Parathyroid adenoma (tissue), 2 donors: ENCODE results near the gene PLAAT2.
"Not testable (repeated sequence)": the region's sequence is repeated elsewhere in the genome, so short reads cannot be mapped to it uniquely, and the experiment has no call there.

Experiments
- H2AFZ ChIP-seq: fragments of 300-600 bp; sonication (generic); one replicate; pipeline ENCODE4 v1.7.0; 2017; ENCODE audit warnings: antibody characterized with exemption, mild to moderate bottlenecking
- H3K27ac ChIP-seq: fragments of 300-600 bp; sonication (generic); one replicate; pipeline ENCODE4 v1.7.0; 2017
- H3K27me3 ChIP-seq: fragments of 300-600 bp; sonication (generic); one replicate; pipeline ENCODE4 v1.7.0; 2017; ENCODE audit warnings: low read length; ENCODE audit not compliant: control insufficient read depth, insufficient read depth
- H3K36me3 ChIP-seq: fragments of 300-600 bp; sonication (generic); one replicate; pipeline ENCODE4 v1.7.0; 2017; ENCODE audit warnings: low read length; ENCODE audit not compliant: control insufficient read depth, insufficient read depth
- H3K4me1 ChIP-seq: fragments of 300-600 bp; sonication (generic); one replicate; pipeline ENCODE4 v1.7.0; 2017; ENCODE audit warnings: control low read depth
- H3K4me2 ChIP-seq: fragments of 300-600 bp; sonication (generic); one replicate; pipeline ENCODE4 v1.7.0; 2017; ENCODE audit warnings: low read length
- H3K4me3 ChIP-seq: fragments of 300-600 bp; sonication (generic); one replicate; pipeline ENCODE4 v1.7.0; 2017; ENCODE audit warnings: low read depth, low read length
- H3K79me2 ChIP-seq: fragments of 300-600 bp; sonication (generic); one replicate; pipeline ENCODE4 v1.7.0; 2017; ENCODE audit warnings: control low read depth
- H3K9ac ChIP-seq: fragments of 300-600 bp; sonication (generic); one replicate; pipeline ENCODE4 v1.7.0; 2017; ENCODE audit warnings: mild to moderate bottlenecking
- H3K9me3 ChIP-seq: fragments of 300-600 bp; sonication (generic); one replicate; pipeline ENCODE4 v1.7.0; 2017; ENCODE audit warnings: low read length; ENCODE audit not compliant: control insufficient read depth
- TF ChIP-seq, protein P1 (sequence below): fragments of 300-600 bp; sonication (generic); IDR thresholded peaks from one replicate; pipeline ENCODE4 v1.7.0; 2017; ENCODE audit warnings: antibody characterized with exemption, mild to moderate bottlenecking
- donor health status: primary hyperparathyroidism.

PLAAT2 gene

DNA sequence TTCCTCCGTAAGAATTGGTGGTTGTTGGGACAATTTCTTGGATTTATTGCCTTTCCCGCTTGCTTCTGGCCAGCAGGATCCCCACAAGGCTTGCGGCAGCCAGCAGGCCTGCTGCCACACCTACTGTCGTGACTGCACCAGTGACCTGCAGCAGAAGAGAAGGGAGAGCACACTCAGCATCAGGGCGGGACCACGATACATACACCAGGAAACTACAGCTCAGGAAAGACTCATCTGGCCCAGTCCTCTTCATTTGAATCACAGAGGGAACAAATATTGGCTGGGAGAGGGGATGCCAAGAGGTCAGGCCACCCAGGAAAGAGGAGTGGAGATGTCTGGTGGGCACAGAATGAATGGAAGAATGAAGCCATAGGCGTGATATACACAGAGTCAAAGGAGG, 10.3 kb downstream of the PLAAT2 start:
- no peak overlapping the region for H3K4me2 ChIP-seq
- no peak overlapping the region for H3K27ac ChIP-seq
- no peaks in the 10 kb centered on the region for H3K4me1 ChIP-seq
- no peaks in the 10 kb centered on the region for H3K36me3 ChIP-seq
- H3K9me3 ChIP-seq, result no peaks in the 10 kb centered on the region
- no peaks in the 10 kb centered on the region for H3K79me2 ChIP-seq
- no peak overlapping the region for H3K9ac ChIP-seq
- H3K4me3 ChIP-seq, result no peak overlapping the region
- TF ChIP-seq, protein P1, sequence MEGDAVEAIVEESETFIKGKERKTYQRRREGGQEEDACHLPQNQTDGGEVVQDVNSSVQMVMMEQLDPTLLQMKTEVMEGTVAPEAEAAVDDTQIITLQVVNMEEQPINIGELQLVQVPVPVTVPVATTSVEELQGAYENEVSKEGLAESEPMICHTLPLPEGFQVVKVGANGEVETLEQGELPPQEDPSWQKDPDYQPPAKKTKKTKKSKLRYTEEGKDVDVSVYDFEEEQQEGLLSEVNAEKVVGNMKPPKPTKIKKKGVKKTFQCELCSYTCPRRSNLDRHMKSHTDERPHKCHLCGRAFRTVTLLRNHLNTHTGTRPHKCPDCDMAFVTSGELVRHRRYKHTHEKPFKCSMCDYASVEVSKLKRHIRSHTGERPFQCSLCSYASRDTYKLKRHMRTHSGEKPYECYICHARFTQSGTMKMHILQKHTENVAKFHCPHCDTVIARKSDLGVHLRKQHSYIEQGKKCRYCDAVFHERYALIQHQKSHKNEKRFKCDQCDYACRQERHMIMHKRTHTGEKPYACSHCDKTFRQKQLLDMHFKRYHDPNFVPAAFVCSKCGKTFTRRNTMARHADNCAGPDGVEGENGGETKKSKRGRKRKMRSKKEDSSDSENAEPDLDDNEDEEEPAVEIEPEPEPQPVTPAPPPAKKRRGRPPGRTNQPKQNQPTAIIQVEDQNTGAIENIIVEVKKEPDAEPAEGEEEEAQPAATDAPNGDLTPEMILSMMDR, result no peak
- no peaks in the 10 kb centered on the region for H3K27me3 ChIP-seq
- H2AFZ ChIP-seq, result no peak overlapping the region

DNA sequence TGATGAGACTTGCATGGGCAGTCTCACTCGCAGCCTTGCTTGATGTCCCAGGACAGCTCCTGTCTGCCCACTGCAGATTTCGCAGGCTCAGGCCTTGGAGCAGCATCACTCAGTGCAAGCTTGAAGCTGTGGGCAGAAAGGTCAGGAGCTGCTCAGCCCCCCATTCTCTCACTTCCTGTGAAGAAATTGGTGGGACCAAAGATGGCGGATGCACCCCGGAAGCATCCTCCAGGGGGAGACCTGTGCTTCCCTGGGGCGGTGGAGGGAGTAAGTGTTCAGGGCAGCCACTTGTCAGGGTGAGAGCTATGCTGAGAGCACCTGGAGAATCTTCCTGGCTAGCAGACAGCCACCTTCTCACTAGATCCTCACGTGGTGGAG, 11.3 kb downstream of the PLAAT2 start:
- Histone ChIP-seq H2AFZ (no peak overlapping the region), H3K79me2 (no peaks in the 10 kb centered on the region), H3K4me1 (no peaks in the 10 kb centered on the region), H3K4me3 (no peak overlapping the region), H3K9me3 (no peaks in the 10 kb centered on the region), H3K36me3 (no peaks in the 10 kb centered on the region), H3K27ac (no peak overlapping the region), H3K4me2 (no peak overlapping the region), H3K9ac (no peak overlapping the region), H3K27me3 (no peaks in the 10 kb centered on the region)
- TF ChIP-seq, protein P1, result no peak

DNA sequence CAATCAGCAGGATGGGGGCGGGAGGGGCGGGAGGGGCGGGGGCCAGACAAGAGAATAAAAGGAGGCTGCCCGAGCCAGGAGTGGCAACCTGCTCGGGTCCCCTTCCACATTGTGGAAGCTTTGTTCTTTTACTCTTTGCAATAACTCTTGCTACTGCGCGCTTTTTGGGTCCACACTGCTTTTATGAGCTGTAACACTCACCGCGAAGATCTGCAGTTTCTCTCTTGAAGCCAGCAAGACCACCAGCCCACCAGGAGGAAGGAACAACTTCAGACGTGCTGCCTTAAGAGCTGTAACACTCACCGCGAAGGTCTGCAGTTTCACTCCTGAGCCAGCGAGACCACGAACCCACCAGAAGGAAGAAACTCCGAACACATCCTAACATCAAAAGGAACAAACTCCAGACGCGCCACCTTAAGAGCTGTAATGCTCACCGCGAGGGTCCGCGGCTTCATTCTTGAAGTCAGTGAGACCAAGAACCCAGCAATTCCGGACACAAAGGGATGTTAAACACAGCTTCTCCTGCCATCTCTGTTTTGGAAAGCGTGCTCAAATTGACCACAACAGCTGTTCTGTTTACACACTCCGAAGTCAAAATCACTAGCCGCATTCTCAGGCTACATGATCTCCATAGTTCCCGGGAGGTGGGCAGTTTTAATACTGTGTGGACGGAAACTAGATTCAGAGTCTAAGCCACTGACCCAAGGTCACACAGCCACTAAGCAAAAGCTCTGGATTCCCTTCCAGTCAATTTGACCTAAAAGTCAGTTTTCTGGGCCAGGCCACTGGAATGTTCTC, 11.9 kb downstream of the PLAAT2 start:
- no peak overlapping the region for H3K9ac ChIP-seq
- no peak overlapping the region for H2AFZ ChIP-seq
- no peaks in the 10 kb centered on the region for H3K36me3 ChIP-seq
- H3K9me3 ChIP-seq, result no peaks in the 10 kb centered on the region
- no peaks in the 10 kb centered on the region for H3K4me1 ChIP-seq
- no peaks in the 10 kb centered on the region for H3K27me3 ChIP-seq
- TF ChIP-seq, protein P1, result no peak
- H3K27ac ChIP-seq, result no peak overlapping the region
- H3K4me2 ChIP-seq, result no peak overlapping the region
- H3K4me3 ChIP-seq, result no peak overlapping the region
- H3K79me2 ChIP-seq, result no peaks in the 10 kb centered on the region

DNA sequence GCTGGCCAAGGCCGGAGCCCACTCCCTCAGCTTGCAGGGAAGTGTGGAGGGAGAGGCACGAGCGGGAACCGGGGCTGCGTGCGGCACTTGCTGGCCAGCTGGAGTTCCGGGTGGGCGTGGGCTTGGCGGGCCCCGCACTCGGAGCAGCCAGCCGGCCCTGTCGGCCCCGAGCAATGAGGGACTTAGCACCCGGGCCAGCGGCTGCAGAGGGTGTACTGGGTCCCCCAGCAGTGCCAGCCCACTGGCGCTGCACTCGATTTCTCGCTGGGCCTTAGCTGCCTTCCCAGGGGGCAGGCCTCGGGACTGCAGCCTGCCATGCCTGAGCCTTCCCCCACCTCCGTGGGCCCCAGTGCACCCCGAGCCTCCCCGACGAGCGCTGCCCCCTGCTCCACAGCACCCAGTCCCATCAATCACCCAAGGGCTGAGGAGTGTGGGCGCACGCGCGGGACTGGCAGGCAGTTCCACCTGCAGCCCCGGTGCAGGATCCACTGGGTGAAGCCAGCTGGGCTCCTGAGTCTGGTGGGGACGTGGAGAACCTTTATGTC, 13.0 kb downstream of the PLAAT2 start:
- H3K9me3 ChIP-seq, H3K4me3 ChIP-seq, H3K27me3 ChIP-seq, H3K36me3 ChIP-seq, H3K27ac ChIP-seq, H2AFZ ChIP-seq, H3K4me1 ChIP-seq, H3K79me2 ChIP-seq, H3K9ac ChIP-seq, H3K4me2 ChIP-seq: not testable (repeated sequence)

DNA sequence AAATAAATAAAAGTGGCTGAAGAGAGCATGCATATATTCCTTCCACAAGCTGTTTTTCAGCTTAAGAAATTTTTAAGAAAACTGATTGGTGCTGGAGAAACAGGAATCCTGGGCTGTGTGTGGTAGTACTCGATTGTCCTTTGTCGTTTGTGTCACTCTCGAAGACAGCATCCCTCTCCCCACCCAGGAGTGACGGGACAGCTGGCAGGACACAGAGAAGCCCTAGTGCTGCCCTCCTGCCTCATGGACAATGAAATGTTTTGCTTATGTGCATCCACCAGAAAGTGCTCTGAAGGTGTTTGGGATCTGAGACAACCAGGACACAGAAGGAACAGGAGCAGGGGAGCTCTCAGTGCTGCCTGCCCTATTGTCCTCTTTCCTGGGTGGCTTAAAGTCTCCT, 13.8 kb downstream of the PLAAT2 start:
- H3K9me3 ChIP-seq, result no peaks in the 10 kb centered on the region
- H3K4me3 ChIP-seq, result no peak overlapping the region
- H3K9ac ChIP-seq, result no peak overlapping the region
- H3K4me1 ChIP-seq, result no peaks in the 10 kb centered on the region
- no peak overlapping the region for H2AFZ ChIP-seq
- no peaks in the 10 kb centered on the region for H3K36me3 ChIP-seq
- H3K27me3 ChIP-seq, result no peaks in the 10 kb centered on the region
- no peak overlapping the region for H3K27ac ChIP-seq
- no peak overlapping the region for H3K4me2 ChIP-seq
- no peaks in the 10 kb centered on the region for H3K79me2 ChIP-seq
- TF ChIP-seq, protein P1, result no peak
